GM19238 (cell line): ENCODE results near the gene HYPK.
"Not testable (repeated sequence)": the region's sequence is repeated elsewhere in the genome, so short reads cannot be mapped to it uniquely, and the experiment has no call there.

ENCODE experiments used
- DNase-seq: peaks from one replicate; pipeline ENCODE4 v3.0.0; 2011; ENCODE audit warnings: low spot score; ENCODE audit not compliant: insufficient read length

Gene HYPK

GRCh38 chr15:43795197-43795596 lies 5.2 kb upstream of the HYPK start:
- no peak for DNase-seq

- DNase-seq, result no peak
These were observed 4.4 kb upstream of the HYPK start for GRCh38 chr15:43795997-43796396.

GRCh38 chr15:43796566-43796965 lies 3.8 kb upstream of the HYPK start:
- no peak for DNase-seq

- no peak for DNase-seq
These were observed 1.0 kb upstream of the HYPK start for GRCh38 chr15:43799209-43799944.

- no peak for DNase-seq
These were observed 484 bp upstream of the HYPK start, which contains the start of gene SERINC4 for GRCh38 chr15:43799945-43800285. Gene SERINC4 (minus strand): TSS chr15:43800220. CDS start chr15:43799986, 234 bp downstream.

GRCh38 chr15:43802676-43803075 lies 2.3 kb downstream of the HYPK start:
- DNase-seq, result not testable (repeated sequence)

DNA sequence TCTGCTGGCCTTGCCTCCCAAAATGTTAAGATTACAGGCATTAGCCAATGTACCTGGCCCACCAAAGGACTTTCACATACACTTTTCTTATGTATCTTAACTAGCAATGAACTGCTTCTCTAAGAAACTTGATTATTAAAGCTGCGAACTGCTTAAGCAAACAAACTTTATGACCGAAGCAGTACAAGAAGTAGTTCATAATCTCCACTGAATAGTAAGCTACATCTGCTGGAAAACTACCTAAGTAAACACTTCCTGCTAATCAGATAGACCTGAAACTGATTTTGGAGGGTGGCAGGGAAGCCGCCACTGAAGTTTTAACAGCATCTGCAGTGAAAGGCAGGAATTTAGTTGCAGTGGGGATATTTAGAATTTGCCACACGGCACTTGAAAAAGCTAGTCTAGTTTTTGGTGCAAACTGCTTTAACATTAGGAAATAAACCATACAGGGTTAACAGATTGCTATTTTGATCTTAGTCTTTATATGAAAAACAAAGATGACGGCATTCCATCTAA lies 8.1 kb downstream of the HYPK start:
- DNase-seq, result no peak

GRCh38 chr15:43808960-43809678 lies 8.7 kb downstream of the HYPK start:
- DNase-seq, result no peak

GRCh38 chr15:43815064-43815463 lies 14.7 kb downstream of the HYPK start:
- not testable (repeated sequence) for DNase-seq

DNA sequence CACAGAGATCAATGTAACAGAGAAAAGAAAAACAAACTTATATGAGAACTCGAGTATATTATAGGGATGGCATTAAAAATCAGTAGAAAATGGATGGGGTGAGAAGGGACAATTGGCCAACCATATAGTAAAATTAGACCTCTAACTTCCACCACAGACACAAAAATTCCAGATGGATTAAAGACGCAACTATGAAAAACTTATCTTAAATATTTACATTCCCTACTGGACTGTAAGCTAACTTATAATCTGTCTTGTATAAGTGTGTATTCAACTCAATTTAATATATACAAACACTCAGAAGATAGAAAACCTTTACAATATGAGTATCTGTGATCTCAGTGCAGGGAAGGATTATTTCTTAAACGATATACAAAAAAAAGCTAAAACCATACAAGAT lies 21.1 kb downstream of the HYPK start:
- DNase-seq, result no peak

GRCh38 chr15:43824302-43825246 lies 24.2 kb downstream of the HYPK start, which contains the start of gene MFAP1:
Gene MFAP1 (minus strand): TSS chr15:43824690. CDS start chr15:43824569, 121 bp downstream.
- peak; percentile 84 for DNase-seq

- DNase-seq, result not testable (repeated sequence)
These were observed 24.9 kb downstream of the HYPK start for GRCh38 chr15:43825305-43825704.

DNA sequence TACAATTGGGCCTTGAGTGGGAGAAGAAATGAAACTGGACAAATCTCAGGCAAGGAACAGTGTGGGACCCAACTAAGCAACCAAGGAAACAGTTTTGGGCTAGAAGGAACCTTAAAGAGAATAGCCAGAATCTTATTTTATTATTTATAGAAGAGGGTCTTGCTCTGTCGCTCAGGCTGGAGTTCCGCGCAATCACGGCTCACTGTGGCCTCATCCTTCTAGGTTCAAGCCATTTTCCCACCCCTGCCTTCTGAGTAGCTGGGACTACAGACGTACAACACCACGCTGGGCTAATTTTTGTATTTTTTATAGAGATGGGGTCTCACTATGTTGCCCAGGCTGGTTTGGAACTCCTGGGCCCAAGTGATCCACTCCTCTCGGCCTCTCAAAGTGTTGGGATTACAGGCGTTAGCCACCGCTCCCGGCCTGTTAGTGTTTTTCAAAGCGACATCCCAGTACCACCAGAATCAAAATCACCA lies 25.7 kb downstream of the HYPK start:
- DNase-seq, result no peak

GRCh38 chr15:43826508-43827341 lies 26.3 kb downstream of the HYPK start, which contains the start of gene WDR76:
Gene WDR76 (plus strand): TSS chr15:43827002. CDS start chr15:43827033, 31 bp downstream.
- peak; percentile 69 for DNase-seq

DNA sequence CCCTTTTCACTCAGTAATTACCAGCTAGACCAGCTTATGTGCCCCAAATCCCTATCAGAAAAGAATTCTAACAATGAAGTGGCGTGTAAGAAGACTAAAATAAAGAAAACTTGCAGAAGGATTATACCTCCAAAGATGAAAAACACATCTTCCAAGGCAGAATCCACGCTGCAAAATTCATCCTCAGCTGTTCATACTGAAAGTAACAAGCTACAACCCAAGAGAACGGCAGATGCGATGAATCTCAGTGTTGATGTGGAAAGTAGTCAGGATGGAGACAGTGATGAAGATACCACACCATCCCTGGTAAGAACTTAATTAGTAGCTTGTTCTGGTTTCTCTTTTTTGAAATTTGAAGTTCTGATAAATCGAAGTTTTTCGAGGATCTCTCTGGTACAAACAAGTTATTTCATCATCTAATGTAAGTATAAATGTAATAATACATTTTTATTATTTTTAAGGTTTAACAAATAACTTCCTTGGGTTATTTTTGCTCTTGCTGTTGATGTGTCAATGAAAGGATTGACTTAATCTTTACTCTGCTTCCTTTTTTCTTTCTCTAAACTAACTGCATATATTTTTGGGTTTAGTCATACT lies 27.8 kb downstream of the HYPK start:
- DNase-seq, result no peak

GRCh38 chr15:43829951-43830540 lies 29.6 kb downstream of the HYPK start:
- DNase-seq, result not testable (repeated sequence)

DNA sequence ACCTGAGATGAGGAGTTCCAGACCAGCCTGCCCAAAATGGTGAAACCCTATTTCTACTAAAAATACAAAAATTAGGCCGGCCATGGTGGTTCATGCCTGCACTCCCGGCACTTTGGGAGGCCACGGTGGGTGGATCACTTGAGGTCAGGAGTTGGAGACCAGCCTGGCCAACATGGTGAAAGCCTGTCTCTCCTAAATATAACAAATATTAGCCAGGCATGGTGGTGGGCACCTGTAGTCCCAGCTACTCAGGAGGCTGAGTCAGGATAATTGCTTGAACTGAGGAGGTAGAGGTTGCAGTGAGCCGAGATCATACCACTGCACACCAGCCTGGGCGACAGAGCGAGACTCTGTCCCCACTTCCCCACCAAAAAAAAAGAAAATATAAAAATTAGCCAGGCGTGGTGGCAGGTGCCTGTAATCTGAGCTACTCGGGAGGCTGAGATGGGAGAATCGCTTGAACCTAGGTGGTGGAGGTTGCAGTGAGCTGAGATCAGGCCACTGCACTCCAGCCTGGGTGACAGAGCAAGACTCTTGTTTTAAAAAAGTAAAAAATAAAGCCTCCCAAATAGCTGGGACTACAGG lies 30.4 kb downstream of the HYPK start:
- not testable (repeated sequence) for DNase-seq

DNA sequence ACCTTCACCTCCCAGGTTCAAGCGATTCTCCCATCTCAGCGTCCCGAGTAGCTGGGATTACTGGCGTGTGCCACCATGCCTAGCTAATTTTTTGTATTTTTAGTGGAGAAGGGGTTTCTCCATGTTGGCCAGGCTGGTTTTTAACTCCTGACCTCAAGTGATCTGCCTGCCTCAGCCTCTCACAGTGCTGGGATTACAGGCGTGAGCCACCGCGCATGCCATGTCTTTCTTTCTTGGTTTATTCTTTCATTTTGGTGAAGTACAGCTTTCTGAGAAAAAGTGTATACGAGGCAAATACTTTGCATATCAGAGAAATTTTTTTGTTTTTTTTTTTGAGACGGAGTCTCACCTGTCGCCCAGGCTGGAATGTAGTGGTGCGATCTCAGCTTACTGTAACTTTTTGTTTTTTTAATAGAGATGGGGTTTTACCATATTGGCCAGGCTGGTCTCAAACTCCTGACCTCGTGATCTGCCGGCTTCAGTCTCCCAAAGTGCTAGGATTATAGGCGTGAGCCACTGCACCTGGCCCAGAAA lies 31.2 kb downstream of the HYPK start:
- not testable (repeated sequence) for DNase-seq

DNA sequence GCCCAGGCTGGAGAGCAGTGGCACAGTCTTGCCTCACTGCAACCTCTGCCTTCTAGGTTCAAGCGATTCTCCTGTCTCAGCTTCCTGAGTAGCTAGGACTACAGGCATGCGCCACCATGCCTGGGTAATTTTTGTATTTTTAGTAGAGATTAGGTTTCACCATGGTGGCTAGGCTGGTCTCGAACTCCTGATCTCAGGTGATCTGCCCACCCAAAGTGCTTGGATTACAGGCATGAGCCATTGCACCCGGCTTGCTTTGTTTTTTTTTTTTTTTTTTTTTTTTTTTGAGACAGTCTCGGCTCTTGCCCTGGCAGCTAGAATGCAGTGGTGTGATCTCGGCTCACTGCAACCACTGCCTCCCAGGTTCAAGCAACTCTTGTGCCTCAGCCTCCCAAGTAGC lies 32.1 kb downstream of the HYPK start:
- not testable (repeated sequence) for DNase-seq
